ENCODE data around the gene VTI1A. TPM values are rescaled to one million over a fixed set of nuclear protein-coding genes. Genes with fewer than 3 reads are reported as not detected.

Gene VTI1A
- total and polyA plus RNA-seq, 2 of the 8 experiments (the other 6 are each of a cell fraction or from before 2014, with no cell fraction given) = 6.0 to 20.0 TPM

- no peak for FAIRE-seq
- Histone ChIP-seq H4K91ac (replicated peaks; ENCODE audit: insufficient read length, low read length) (no peak overlapping the region), H2BK120ac (replicated peaks; ENCODE audit: low read depth, low read length) (no peak overlapping the region), H3K4me1 (replicated peaks in 1 of 4; ENCODE audit: control insufficient read depth in 3 of 4, insufficient read depth in 4 of 4, low read length in 3 of 4) (peaks cover 0 to 6% (median 1%) of the 10 kb centered on the region in 4 experiments; a peak in 3 of 7 replicates), H3K9me3 (ENCODE audit: insufficient read depth in 2 of 2, low read depth in 1 of 2, low read length in 1 of 2) (no peaks in the 10 kb centered on the region), H3K79me1 (ENCODE audit: low read depth, low read length) (no peaks in the 10 kb centered on the region), H3K4me3 (ENCODE audit: extremely low read depth in 1 of 4, insufficient read depth in 2 of 4, low read depth in 3 of 4, low read length in 4 of 4) (no peak overlapping the region), H2BK12ac (ENCODE audit: low read depth, low read length) (0 out of 2 replicates have a peak overlapping the region, but pooled peaks have one; percentile 10), H3K14ac (ENCODE audit: insufficient read length) (no peak overlapping the region), H3K27me3 (replicated peaks in 1 of 4; ENCODE audit: control insufficient read depth in 3 of 4, extremely low read depth in 1 of 4, insufficient read depth in 3 of 4, low read length in 3 of 4) (no peaks in the 10 kb centered on the region), H4K20me1 (replicated peaks in 1 of 2; ENCODE audit: control insufficient read depth in 1 of 2, insufficient read depth in 2 of 2, low read length in 2 of 2) (no peaks in the 10 kb centered on the region), H3K4me2 (ENCODE audit: insufficient read depth in 1 of 2, low read depth in 2 of 2, low read length in 2 of 2) (no peak overlapping the region), H3K4ac (replicated peaks; ENCODE audit: insufficient read length, low read depth, low read length) (no peak overlapping the region), H2AFZ (ENCODE audit: low read length) (no peak overlapping the region), H2BK20ac (ENCODE audit: low read length) (no peak overlapping the region), H3K56ac (replicated peaks; ENCODE audit: insufficient read length, low read depth, low read length) (no peak overlapping the region), H3K36me3 (ENCODE audit: control insufficient read depth in 2 of 4, insufficient read depth in 4 of 4, low read length in 3 of 4) (no peaks in the 10 kb centered on the region), H2BK15ac (ENCODE audit: low read length) (0 out of 2 replicates have a peak overlapping the region, but pooled peaks have one; percentile 61), H3K23me2 (ENCODE audit: low read depth, low read length) (no peaks in the 10 kb centered on the region), H3K79me2 (ENCODE audit: control insufficient read depth in 1 of 2, insufficient read depth in 2 of 2, low read length in 2 of 2) (no peaks in the 10 kb centered on the region), H4K8ac (ENCODE audit: extremely low read depth, insufficient read depth, low read length) (no peak overlapping the region), H3K9ac (replicated peaks in 1 of 4; ENCODE audit: extremely low read depth in 1 of 4, low read depth in 3 of 4, low read length in 3 of 4) (no peak overlapping the region), H2AK5ac (ENCODE audit: low read depth, low read length) (no peak overlapping the region), H3K27ac (ENCODE audit: low read depth, low read length) (no peak overlapping the region), H4K5ac (ENCODE audit: insufficient read length, low read depth, low read length) (no peak overlapping the region), H3K18ac (ENCODE audit: extremely low read depth, low read length) (no peak overlapping the region), H2BK5ac (ENCODE audit: low read depth, low read length) (no peak overlapping the region), H3K23ac (ENCODE audit: insufficient read length) (no peak overlapping the region)
- DNase-seq (ENCODE audit: low read depth in 1 of 2, low spot score in 2 of 2) = no peak
- WGBS, 2 experiments (ENCODE audit: extremely low coverage in 1 of 2, insufficient coverage in 1 of 2, insufficient read length in 1 of 2, insufficient replicate concordance in 2 of 2, low coverage in 1 of 2, low lambda C conversion rate in 2 of 2, missing lambda C conversion rate in 1 of 2) = 96% methylated on average over 3 of the region's 3 CpGs; no CpG with 5 or more reads in 1 of the 2 experiments
- ChIA-PET CTCF (ENCODE audit: partially characterized antibody) (interaction anchor here (0.7 to 1.0 kb wide), 2 partner anchors 8 to 21 kb away, joined by 3 read pairs; no protein-coding TSS in a partner anchor), POLR2A (ENCODE audit: partially characterized antibody) (interaction anchor here (1.0 to 1.2 kb wide), 2 partner anchors 30 to 125 kb away, joined by 3 to 4 read pairs; no protein-coding TSS in a partner anchor)
- no peak for TF ChIP-seq BACH1 (IDR thresholded peaks at IDR 0.05; ENCODE audit: low read length)
Observed at GRCh38 chr10:112773783-112774182, 326.8 kb downstream of the VTI1A start.
